PC-9 (cell line): Measurements from ENCODE around the gene NYAP2.

Experiments used
- EZH2 ChIP-seq: fragments of 200-600 bp; sonication (generic); IDR thresholded peaks from 2 replicates; pipeline ENCODE4 v1.8.0; 2017; ENCODE audit warnings: antibody characterized with exemption, low read depth
- TF ChIP-seq, protein P1 (sequence below): fragments of 200-600 bp; sonication (generic); conservative IDR thresholded peaks from 2 replicates; pipeline ENCODE4 v1.6.1; 2017; ENCODE audit warnings: mixed run types, antibody characterized with exemption, mild to moderate bottlenecking, moderate library complexity

- TF ChIP-seq, protein P1, sequence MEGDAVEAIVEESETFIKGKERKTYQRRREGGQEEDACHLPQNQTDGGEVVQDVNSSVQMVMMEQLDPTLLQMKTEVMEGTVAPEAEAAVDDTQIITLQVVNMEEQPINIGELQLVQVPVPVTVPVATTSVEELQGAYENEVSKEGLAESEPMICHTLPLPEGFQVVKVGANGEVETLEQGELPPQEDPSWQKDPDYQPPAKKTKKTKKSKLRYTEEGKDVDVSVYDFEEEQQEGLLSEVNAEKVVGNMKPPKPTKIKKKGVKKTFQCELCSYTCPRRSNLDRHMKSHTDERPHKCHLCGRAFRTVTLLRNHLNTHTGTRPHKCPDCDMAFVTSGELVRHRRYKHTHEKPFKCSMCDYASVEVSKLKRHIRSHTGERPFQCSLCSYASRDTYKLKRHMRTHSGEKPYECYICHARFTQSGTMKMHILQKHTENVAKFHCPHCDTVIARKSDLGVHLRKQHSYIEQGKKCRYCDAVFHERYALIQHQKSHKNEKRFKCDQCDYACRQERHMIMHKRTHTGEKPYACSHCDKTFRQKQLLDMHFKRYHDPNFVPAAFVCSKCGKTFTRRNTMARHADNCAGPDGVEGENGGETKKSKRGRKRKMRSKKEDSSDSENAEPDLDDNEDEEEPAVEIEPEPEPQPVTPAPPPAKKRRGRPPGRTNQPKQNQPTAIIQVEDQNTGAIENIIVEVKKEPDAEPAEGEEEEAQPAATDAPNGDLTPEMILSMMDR: no peak
- TF ChIP-seq EZH2: no peak
Measured at GRCh38 chr2:225640550-225640949, 241.0 kb downstream of the NYAP2 start.
